A673 (cell line): ENCODE measurements around the gene COA4.

Source experiments
- CTCF ChIP-seq: fragments of 300-800, 200-600 bp; sonication (generic); conservative IDR thresholded peaks from 2 replicates; pipeline ENCODE4 v1.5.1; 2017; ENCODE audit warnings: low read depth, mild to moderate bottlenecking, antibody characterized with exemption, low read length, moderate library complexity, mixed read lengths
- EZH2 ChIP-seq: fragments of 200-600 bp; sonication (generic); IDR thresholded peaks from 2 replicates; pipeline ENCODE4 v1.6.1; 2017; ENCODE audit warnings: borderline replicate concordance, low read depth, mild to moderate bottlenecking, mixed read lengths, antibody characterized with exemption, low read length; ENCODE audit not compliant: poor library complexity, severe bottlenecking

- TF ChIP-seq CTCF (no peak), EZH2 (no peak)
Measured at GRCh38 chr11:73833067-73833466, 43.6 kb downstream of the COA4 start.
